ENCODE data around the gene KIF23. TPM values are rescaled to one million over a fixed set of nuclear protein-coding genes. Genes with fewer than 3 reads are reported as not detected.
A peak's percentile ranks its signal among the peaks of the same experiment; 100 is the strongest.
"Not testable (repeated sequence)": the region's sequence is repeated elsewhere in the genome, so short reads cannot be mapped to it uniquely, and the experiment has no call there.

Gene KIF23
- polyA plus RNA-seq (2013, experiment 1 of 2; ENCODE audit: insufficient read length): 107 TPM
- polyA plus RNA-seq (2013, experiment 2 of 2; ENCODE audit: insufficient read length): 13.7 TPM

GRCh38 chr15:69413822-69414700 is at the start of gene KIF23:
TSS of gene KIF23 (plus strand) at chr15:69414349. CDS start at chr15:69414466, 117 bp downstream.
- peak; percentile 96 for DNase-seq

- DNase-seq: no peak
These were observed 46.9 kb upstream of the KIF23 start for GRCh38 chr15:69367236-69367635.

- DNase-seq: no peak
These were observed 44.5 kb upstream of the KIF23 start for GRCh38 chr15:69369631-69370030.

GRCh38 chr15:69373406-69373805 is 40.7 kb upstream of the KIF23 start:
- DNase-seq: no peak

- no peak for DNase-seq
These were observed 38.9 kb upstream of the KIF23 start for GRCh38 chr15:69375151-69375790.

GRCh38 chr15:69377216-69377970 is 36.8 kb upstream of the KIF23 start:
- no peak for DNase-seq

GRCh38 chr15:69380100-69380725 is 33.9 kb upstream of the KIF23 start:
- no peak for DNase-seq

- no peak for DNase-seq
These were observed 33.4 kb upstream of the KIF23 start for GRCh38 chr15:69380726-69381105.

- not testable (repeated sequence) for DNase-seq
These were observed 32.0 kb upstream of the KIF23 start for GRCh38 chr15:69382176-69382575.

GRCh38 chr15:69384066-69384465 is 30.1 kb upstream of the KIF23 start:
- DNase-seq: not testable (repeated sequence)

- DNase-seq: no peak
These were observed 29.2 kb upstream of the KIF23 start for GRCh38 chr15:69384626-69385598.

- no peak for DNase-seq
These were observed 28.3 kb upstream of the KIF23 start for GRCh38 chr15:69385831-69386230.

GRCh38 chr15:69386284-69386683 is 27.9 kb upstream of the KIF23 start:
- no peak for DNase-seq

- DNase-seq: peak; percentile 40
These were observed 25.9 kb upstream of the KIF23 start for GRCh38 chr15:69388260-69388705.

- no peak for DNase-seq
These were observed 24.7 kb upstream of the KIF23 start for GRCh38 chr15:69389426-69389825.

GRCh38 chr15:69390575-69390974 is 23.6 kb upstream of the KIF23 start:
- DNase-seq: peak; percentile 89

GRCh38 chr15:69391046-69391757 is 22.9 kb upstream of the KIF23 start:
- no peak for DNase-seq

GRCh38 chr15:69392352-69392751 is 21.8 kb upstream of the KIF23 start:
- DNase-seq: no peak

- DNase-seq: peak; percentile 44
These were observed 20.2 kb upstream of the KIF23 start for GRCh38 chr15:69393831-69394491.
